Mesenteric fat pad (tissue), 1 donor: Measurements from ENCODE around the gene NUP54. TPM values are rescaled to one million over a fixed set of nuclear protein-coding genes. Genes with fewer than 3 reads are reported as not detected.
A peak's percentile ranks its signal among the peaks of the same experiment; 100 is the strongest.

Experiments used
- DNase-seq: peaks from one replicate; pipeline ENCODE4 v3.0.0-alpha.2; 2020; ENCODE audit warnings: low spot score
- long read RNA-seq: library from polyadenylated mRNA; unstranded; transcript quantifications from one replicate; pipeline ENCODE4 v2.0.0, GENCODE V29; 2020
- total RNA-seq: library from RNA; stranded (reverse); fragmentation: NEBNext Ultra II Directional; extraction: Animal tissue kit (Norgen Biotek cat#: 25700); gene quantifications from one replicate; pipeline ENCODE4 v1.2.1, GENCODE V29; 2021
- donor health status: DM: yes; HTN: yes; CAD: no.

The NUP54 gene, protein sequence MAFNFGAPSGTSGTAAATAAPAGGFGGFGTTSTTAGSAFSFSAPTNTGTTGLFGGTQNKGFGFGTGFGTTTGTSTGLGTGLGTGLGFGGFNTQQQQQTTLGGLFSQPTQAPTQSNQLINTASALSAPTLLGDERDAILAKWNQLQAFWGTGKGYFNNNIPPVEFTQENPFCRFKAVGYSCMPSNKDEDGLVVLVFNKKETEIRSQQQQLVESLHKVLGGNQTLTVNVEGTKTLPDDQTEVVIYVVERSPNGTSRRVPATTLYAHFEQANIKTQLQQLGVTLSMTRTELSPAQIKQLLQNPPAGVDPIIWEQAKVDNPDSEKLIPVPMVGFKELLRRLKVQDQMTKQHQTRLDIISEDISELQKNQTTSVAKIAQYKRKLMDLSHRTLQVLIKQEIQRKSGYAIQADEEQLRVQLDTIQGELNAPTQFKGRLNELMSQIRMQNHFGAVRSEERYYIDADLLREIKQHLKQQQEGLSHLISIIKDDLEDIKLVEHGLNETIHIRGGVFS
- total RNA-seq, result 33.9 TPM
- long read RNA-seq, transcript NUP54-217 (11 exons, 1,563 nt), result minor isoform, 6 of 68 reads
- long read RNA-seq, transcript NUP54-201 (12 exons, 2,367 nt), result major isoform, 36 of 68 reads
- long read RNA-seq, partial matches to known transcripts, result 6 of 68 reads
- long read RNA-seq, other reads (novel, unspliced or antisense), result 16 of 68 reads

GRCh38 chr4:76148142-76148865 is at the start of gene NUP54:
TSS of gene NUP54 (minus strand) at chr4:76148397. CDS start at chr4:76148374, 23 bp downstream.
- DNase-seq, result peak; percentile 97

DNA sequence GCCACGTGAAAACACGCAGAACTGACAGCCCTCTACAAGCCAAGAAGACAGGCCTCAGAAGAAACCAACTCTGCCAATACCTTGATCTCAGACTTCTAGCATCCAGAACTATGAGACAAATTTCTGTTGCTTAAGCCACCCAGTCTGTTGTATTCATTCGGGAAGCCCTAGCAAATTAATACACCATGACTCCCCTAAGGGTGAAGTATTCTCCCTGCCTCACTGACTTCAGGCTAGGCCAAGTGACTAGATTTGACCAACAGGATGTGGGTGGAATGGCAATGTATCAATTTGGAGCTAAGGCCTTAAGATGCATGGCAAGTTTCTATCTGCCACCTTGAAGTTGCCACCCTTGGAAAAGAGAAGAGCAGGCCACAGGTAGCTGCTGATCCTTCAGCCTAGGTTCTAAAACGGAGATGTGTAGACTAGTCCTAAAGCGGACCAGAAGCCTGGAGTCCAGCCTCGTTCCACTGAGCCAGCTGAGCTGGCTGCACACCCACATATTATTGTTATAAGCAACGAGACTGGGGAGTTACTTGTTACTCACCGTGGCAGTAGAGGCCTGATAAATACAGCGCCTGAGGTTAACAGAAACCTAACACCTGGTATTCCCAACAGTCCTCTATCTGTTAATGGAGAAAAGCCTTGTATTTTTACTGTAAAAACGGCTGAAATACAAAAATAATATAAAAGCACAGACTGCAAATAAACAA is 49.0 kb upstream of the NUP54 start:
- DNase-seq, result no peak

- no peak for DNase-seq
These were observed 48.2 kb upstream of the NUP54 start for GRCh38 chr4:76196376-76196775.

DNA sequence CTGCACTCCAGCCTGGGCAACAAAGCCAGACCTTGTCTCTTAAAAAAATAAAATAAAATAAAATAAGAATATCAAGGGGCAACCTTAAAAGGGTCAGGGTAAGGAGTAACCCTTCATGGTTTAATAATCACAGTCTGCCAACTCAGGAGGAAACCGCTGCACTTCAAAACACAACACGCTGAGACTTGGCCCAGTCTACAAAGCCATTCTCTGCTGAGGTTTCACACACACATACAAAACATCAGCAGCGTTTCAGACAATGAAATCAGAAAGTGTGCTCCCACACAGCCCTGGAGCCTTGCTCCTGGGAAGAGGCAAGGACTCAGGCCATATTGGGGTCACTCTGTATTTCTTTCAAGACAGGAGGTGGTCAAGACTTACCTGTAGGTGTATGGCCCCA is 47.1 kb upstream of the NUP54 start:
- DNase-seq, result no peak

GRCh38 chr4:76194325-76194724 is 46.1 kb upstream of the NUP54 start:
- no peak for DNase-seq

DNA sequence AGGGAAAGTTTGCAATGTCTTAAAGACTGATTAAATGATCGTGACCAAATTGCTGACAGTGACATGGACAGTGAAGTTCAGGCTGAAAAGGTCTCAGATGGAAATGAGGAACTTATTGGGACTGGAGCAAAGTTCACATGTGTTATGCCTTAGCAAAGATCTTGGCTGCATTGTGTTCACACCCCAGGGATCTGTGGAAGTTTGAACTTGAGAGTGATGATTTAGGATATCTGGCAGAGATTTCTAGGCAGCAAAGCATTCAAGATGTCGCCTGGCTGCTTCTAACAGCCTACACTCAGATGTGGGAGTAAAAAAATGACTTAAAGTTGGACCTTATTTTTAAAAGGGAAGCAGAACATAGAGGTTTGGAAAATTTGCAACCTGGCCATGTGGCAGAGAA is 44.0 kb upstream of the NUP54 start:
- no peak for DNase-seq

DNA sequence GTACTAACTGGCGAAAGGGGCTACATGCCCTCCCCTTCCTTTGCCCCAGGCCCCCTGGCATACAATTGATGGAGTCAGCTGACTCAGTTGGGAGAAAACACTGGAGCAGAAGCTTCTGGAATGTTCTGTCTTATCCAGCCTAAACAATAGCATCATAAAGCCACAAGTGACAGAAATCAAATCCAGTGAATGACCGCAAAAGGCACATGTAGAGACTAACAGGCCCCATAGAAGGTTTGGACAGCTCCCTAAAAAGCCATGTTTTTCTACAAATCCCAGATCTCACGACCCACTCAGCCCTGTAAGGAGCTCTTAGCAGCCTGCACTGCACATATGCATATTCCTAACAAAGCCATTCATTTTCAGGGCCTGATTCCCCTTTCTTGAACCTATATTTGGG is 40.4 kb upstream of the NUP54 start:
- DNase-seq, result no peak

GRCh38 chr4:76188149-76188548 is 40.0 kb upstream of the NUP54 start:
- DNase-seq, result no peak

DNA sequence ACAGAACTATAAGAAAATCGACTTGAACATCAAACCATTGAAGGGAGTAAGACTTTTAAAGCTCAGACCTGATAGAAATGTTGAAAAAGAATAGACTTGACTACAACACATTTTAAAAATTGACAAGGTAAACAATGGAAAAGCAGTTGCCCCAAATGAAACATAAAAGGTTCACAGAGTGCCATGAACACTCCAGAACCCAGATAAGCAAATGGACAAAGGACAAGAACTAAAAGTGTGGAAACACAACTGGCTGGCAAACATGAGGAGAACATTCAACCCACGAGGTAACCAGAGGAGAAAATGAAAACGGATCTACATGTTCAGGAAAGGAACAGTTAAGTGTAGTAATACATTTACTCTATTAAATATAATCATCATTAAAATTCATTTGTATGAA is 39.0 kb upstream of the NUP54 start:
- DNase-seq, result no peak

DNA sequence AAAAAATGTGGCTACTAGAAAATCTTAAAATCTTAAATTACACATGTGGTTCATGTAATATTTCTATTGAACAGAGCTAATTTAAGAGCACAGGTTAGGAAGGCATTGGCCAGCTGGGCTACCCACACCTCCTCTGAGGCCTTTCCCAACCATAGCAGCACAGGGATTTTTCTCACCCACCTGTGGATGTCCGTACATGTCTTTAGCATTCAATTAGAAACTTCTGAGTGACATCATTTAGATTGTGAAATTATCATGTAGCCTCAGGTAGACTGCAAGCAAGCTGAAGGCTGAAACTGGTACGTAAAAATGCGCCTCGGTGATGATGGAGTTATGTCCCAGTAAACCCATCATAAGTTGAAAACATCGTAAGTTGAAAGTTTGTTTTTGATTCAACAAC is 34.3 kb upstream of the NUP54 start:
- DNase-seq, result no peak

- peak; percentile 92 for DNase-seq
These were observed 31.5 kb upstream of the NUP54 start for GRCh38 chr4:76179398-76180318.

- DNase-seq, result no peak
These were observed 30.1 kb upstream of the NUP54 start for GRCh38 chr4:76178296-76178695.

- no peak for DNase-seq
These were observed 29.5 kb upstream of the NUP54 start for GRCh38 chr4:76177709-76178108.

GRCh38 chr4:76175336-76175735 is 27.1 kb upstream of the NUP54 start:
- no peak for DNase-seq

- no peak for DNase-seq
These were observed 26.0 kb upstream of the NUP54 start for GRCh38 chr4:76174216-76174615.

- no peak for DNase-seq
These were observed 20.5 kb upstream of the NUP54 start for GRCh38 chr4:76168688-76169087.

DNA sequence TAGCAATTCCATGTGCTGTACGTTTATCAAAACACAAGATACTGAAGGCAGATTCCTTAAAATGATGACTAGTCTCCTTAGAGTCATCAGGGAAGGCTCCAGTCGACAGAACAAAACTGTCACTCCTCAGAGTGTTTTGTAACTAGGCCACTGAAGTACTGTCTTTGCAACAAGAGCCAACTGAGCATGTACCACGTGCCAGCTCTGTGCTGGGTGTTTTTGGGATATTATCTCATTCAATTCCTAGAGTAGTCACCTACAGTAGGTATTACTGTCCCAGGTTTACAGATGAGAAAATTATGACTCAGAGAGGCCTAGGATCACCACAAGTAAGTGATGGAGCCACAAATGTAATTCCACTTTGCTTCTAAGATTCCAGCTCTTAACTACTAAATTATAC is 18.3 kb upstream of the NUP54 start:
- DNase-seq, result no peak

DNA sequence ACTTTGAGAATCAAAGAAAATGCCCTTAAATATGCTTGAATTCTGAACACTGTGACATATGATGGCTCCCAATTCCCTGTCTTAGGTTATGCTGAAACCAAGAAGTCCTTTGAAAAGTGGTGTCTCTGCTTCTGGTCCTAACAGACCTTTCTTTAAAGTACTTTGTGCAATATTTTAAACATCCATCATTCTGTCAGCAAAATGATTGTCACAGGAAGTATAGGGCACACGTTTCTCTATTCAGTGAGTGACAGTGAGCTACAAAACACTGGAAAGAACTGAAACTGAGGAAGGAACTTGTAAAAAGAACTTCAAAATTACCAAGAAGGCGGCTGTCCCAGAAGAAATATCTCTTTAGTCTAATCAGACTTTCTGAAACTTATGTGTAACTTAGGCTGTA is 12.2 kb upstream of the NUP54 start:
- no peak for DNase-seq

GRCh38 chr4:76156635-76157034 is 8.4 kb upstream of the NUP54 start:
- DNase-seq, result no peak

DNA sequence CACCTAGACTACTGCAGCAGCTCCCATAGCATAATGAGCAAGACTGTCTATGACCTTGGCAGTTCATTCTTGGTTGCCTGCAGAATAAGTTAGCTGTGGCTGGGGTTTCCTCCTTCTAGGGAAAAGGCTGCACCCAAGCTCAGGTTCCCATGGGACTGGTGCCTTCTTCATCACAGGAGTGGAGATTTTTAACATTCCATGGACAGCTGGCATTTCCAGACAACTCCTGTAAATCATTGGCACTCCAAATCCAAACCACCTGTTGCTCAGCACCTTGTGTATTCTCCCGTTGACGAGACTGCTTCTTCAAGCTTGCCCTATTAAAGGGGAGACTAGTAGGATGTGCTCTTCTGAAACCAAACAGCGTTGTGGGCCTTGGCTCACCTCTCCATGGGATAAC is 7.8 kb upstream of the NUP54 start:
- no peak for DNase-seq
